A549 (cell line): Measurements from ENCODE around the gene XPNPEP1. TPM values are rescaled to one million over a fixed set of nuclear protein-coding genes. Genes with fewer than 3 reads are reported as not detected.

Experiments used
- ATAC-seq, 2 experiments: fragments of 200-7000 bp in 1 of 2; fragments of >200 bp in 1 of 2; cut with Nextera tagmentation in 1 of 2; cut with Tn5 transposase in 1 of 2; 3 replicates each; pipeline versions ENCODE4 v1.8.0 to v1.9.1; 2018 to 2020; ENCODE audit warnings: mild to moderate bottlenecking in 1 of 2, moderate library complexity in 1 of 2
- CTCF ChIA-PET: fragments of 300-600 bp; sonication (Branson Sonifier 250); formaldehyde crosslinking; extraction: SDS; loops from one replicate; lab custom pipeline; 2021; ENCODE audit warnings: antibody characterized with exemption, inconsistent platforms; lab: Yijun Ruan, JAX
- POLR2A ChIA-PET: fragments of 350-600 bp; formaldehyde crosslinking; extraction: SDS; loops from one replicate; lab custom pipeline; 2021; ENCODE audit warnings: antibody characterized with exemption, inconsistent platforms; lab: Yijun Ruan, JAX
- DNase-seq, 2 experiments: peaks; one replicate each; pipeline versions ENCODE4 v3.0.0 to v3.0.0-alpha.2; 2011 to 2016; ENCODE audit warnings: low read depth in 1 of 2, low spot score in 1 of 2
- FAIRE-seq: peaks from 2 replicates; lab custom pipeline; 2011; peaks lifted over from hg19 to GRCh38; lab: Jason Lieb, UNC
- H3K27ac ChIP-seq, 2 experiments: fragments of >200 bp; sonication (Bioruptor Twin); formaldehyde crosslinking; 3 replicates each; pipeline ENCODE4 v1.5.1; 2016 to 2017
- H3K4me1 ChIP-seq: fragments of >200 bp; sonication (Bioruptor Twin); formaldehyde crosslinking; 3 replicates; pipeline ENCODE4 v1.6.1; 2016
- H3K4me2 ChIP-seq: fragments of >200 bp; sonication (Bioruptor Twin); formaldehyde crosslinking; 3 replicates; pipeline ENCODE4 v1.6.1; 2016
- H3K4me3 ChIP-seq: fragments of >200 bp; sonication (Bioruptor Twin); formaldehyde crosslinking; 3 replicates; pipeline ENCODE4 v1.5.1; 2016
- H3K9me3 ChIP-seq: fragments of >200 bp; sonication (Bioruptor Twin); formaldehyde crosslinking; 3 replicates; pipeline ENCODE4 v1.6.1; 2016
- ATOH8 ChIP-seq: fragments of 250-450 bp; sonication (Bioruptor Pico); IDR thresholded peaks from 2 replicates; pipeline ENCODE4 v1.5.0; 2020; ENCODE audit warnings: low read depth, mild to moderate bottlenecking, moderate library complexity
- BHLHE40 ChIP-seq: IDR thresholded peaks from 2 replicates; pipeline ENCODE4 v1.6.1; 2012; ENCODE audit warnings: low read depth, low read length, inconsistent platforms
- CBX8 ChIP-seq: fragments of 200-600 bp; sonication (generic); IDR thresholded peaks from 2 replicates; pipeline ENCODE4 v1.6.1; 2016
- CEBPB ChIP-seq, 2 experiments: fragments of >200 bp in 1 of 2; sonication (Bioruptor Twin) in 1 of 2; formaldehyde crosslinking in 1 of 2; IDR thresholded peaks; 2 replicates each; pipeline ENCODE4 v1.6.1; 2012 to 2016
- CHD2 ChIP-seq: fragments of 150-350 bp; IDR thresholded peaks from 2 replicates; pipeline ENCODE4 v1.6.1; 2014; ENCODE audit warnings: low read length; ENCODE audit not compliant: partially characterized antibody
- EHF ChIP-seq: fragments of 250-450 bp; sonication (Bioruptor Pico); IDR thresholded peaks from 2 replicates; pipeline ENCODE4 v1.5.0; 2020; ENCODE audit warnings: mild to moderate bottlenecking
- EHMT2 ChIP-seq: fragments of 200-600 bp; sonication (generic); IDR thresholded peaks from 2 replicates; pipeline ENCODE4 v1.6.1; 2016; ENCODE audit warnings: antibody characterized with exemption, low read depth, mild to moderate bottlenecking, moderate library complexity
- EP300 ChIP-seq, 2 experiments: fragments of >200 bp; sonication (Bioruptor Twin); formaldehyde crosslinking; IDR thresholded peaks; 2 replicates in 1 of 2; 3 replicates in 1 of 2; pipeline ENCODE4 v1.6.1; 2016 to 2017
- ESRRA ChIP-seq: fragments of 150-350 bp; IDR thresholded peaks from 2 replicates; pipeline ENCODE4 v1.6.1; 2014; ENCODE audit warnings: mild to moderate bottlenecking, low read length, borderline replicate concordance
- FOSB ChIP-seq: fragments of 250-450 bp; sonication (Bioruptor Pico); IDR thresholded peaks from 2 replicates; pipeline ENCODE4 v1.5.0; 2020; ENCODE audit warnings: mild to moderate bottlenecking, moderate library complexity
- FOSL2 ChIP-seq, 2 experiments: fragments of 450-650 bp in 1 of 2; fragments of >200 bp in 1 of 2; sonication (Bioruptor Twin) in 1 of 2; formaldehyde crosslinking; IDR thresholded peaks; 2 replicates each; pipeline versions ENCODE4 v1.5.0 to v1.6.1; 2016 to 2020; ENCODE audit warnings: mild to moderate bottlenecking in 1 of 2, moderate library complexity in 1 of 2
- FOXS1 ChIP-seq: fragments of 250-450 bp; sonication (Bioruptor Pico); IDR thresholded peaks from 2 replicates; pipeline ENCODE4 v1.5.0; 2020; ENCODE audit warnings: mild to moderate bottlenecking, moderate library complexity
- HDAC2 ChIP-seq: fragments of 200-600 bp; sonication (generic); IDR thresholded peaks from 2 replicates; pipeline ENCODE4 v1.6.1; 2016
- HEYL ChIP-seq: fragments of 250-450 bp; sonication (Bioruptor Pico); IDR thresholded peaks from 2 replicates; pipeline ENCODE4 v1.8.0; 2021; ENCODE audit warnings: mild to moderate bottlenecking, moderate library complexity
- HOXB13 ChIP-seq: fragments of 250-450 bp; sonication (Bioruptor Pico); IDR thresholded peaks from 2 replicates; pipeline ENCODE4 v1.5.0; 2020; ENCODE audit warnings: low read depth, mild to moderate bottlenecking, moderate library complexity
- KDM1A ChIP-seq: fragments of 200-600 bp; sonication (generic); IDR thresholded peaks from 2 replicates; pipeline ENCODE4 v1.6.1; 2016; ENCODE audit warnings: low read depth, mild to moderate bottlenecking
- KDM5A ChIP-seq: fragments of 200-600 bp; sonication (generic); IDR thresholded peaks from 2 replicates; pipeline ENCODE4 v1.6.1; 2016; ENCODE audit warnings: antibody characterized with exemption, mild to moderate bottlenecking
- MAFK ChIP-seq: fragments of 450-650 bp; IDR thresholded peaks from 2 replicates; pipeline ENCODE4 v1.6.1; 2014; ENCODE audit not compliant: partially characterized antibody
- MAZ ChIP-seq: fragments of 150-350 bp; IDR thresholded peaks from 2 replicates; pipeline ENCODE4 v1.6.1; 2014; ENCODE audit warnings: antibody characterized with exemption, low read depth, low read length, borderline replicate concordance
- NFE2L2 ChIP-seq: fragments of 150-350 bp; conservative IDR thresholded peaks from 2 replicates; pipeline ENCODE4 v1.6.1; 2014; ENCODE audit warnings: low read length
- PHF8 ChIP-seq: fragments of 200-600 bp; sonication (generic); IDR thresholded peaks from 2 replicates; pipeline ENCODE4 v1.6.1; 2016; ENCODE audit warnings: low read depth, mild to moderate bottlenecking, antibody characterized with exemption, moderate library complexity, borderline replicate concordance
- RCOR1 ChIP-seq: fragments of 150-350 bp; IDR thresholded peaks from 2 replicates; pipeline ENCODE4 v1.6.1; 2014; ENCODE audit warnings: antibody characterized with exemption, low read length, low read depth
- RFX5 ChIP-seq: fragments of 450-650 bp; IDR thresholded peaks from 2 replicates; pipeline ENCODE4 v1.7.1; 2014; ENCODE audit warnings: antibody characterized with exemption, mild to moderate bottlenecking, moderate library complexity
- RNF2 ChIP-seq: fragments of 200-600 bp; sonication (generic); IDR thresholded peaks from 2 replicates; pipeline ENCODE4 v1.6.1; 2016; ENCODE audit warnings: low read depth, mild to moderate bottlenecking, antibody characterized with exemption, moderate library complexity, borderline replicate concordance
- SREBF2 ChIP-seq: fragments of 450-650 bp; IDR thresholded peaks from 2 replicates; pipeline ENCODE4 v1.6.1; 2014; ENCODE audit warnings: mild to moderate bottlenecking, moderate library complexity
- ZC3H11A ChIP-seq: fragments of 450-650 bp; IDR thresholded peaks from 2 replicates; pipeline ENCODE4 v1.6.1; 2014; ENCODE audit warnings: antibody characterized with exemption, mild to moderate bottlenecking
- WGBS: methylation state at CpG from one replicate; pipeline ENCODE4 v1.1.6; 2017; ENCODE audit errors: missing lambda C conversion rate; 5-methylcytosine and 5-hydroxymethylcytosine counted together
- polyA plus RNA-seq, 4 experiments: library from polyadenylated mRNA; depleted of rRNA in 3 of 4; stranded (reverse); fragments of >200 nt; fragmentation: RNase III in 1 of 4; extraction: RNeasy Plus Mini Kit Qiagen cat#74134 plus additional on column Dnase treatment in 1 of 4; gene quantifications; 2 replicates in 3 of 4; 3 replicates in 1 of 4; pipeline ENCODE4 v1.2.3, GENCODE V29; 2011 to 2017
- TF ChIP-seq, protein P1 (sequence below): fragments of >200 bp; sonication (Bioruptor Twin); formaldehyde crosslinking; IDR thresholded peaks from 2 replicates; pipeline ENCODE4 v1.6.1; 2016
- TF ChIP-seq, protein P2 (sequence below): fragments of 200-600 bp; sonication (generic); IDR thresholded peaks from 2 replicates; pipeline ENCODE4 v1.6.1; 2016; ENCODE audit warnings: antibody characterized with exemption, mild to moderate bottlenecking, moderate library complexity
- TF ChIP-seq, protein P3 (sequence below): fragments of >200 bp; sonication (Bioruptor Twin); formaldehyde crosslinking; IDR thresholded peaks from 3 replicates; pipeline ENCODE4 v1.5.1; 2016
- TF ChIP-seq, protein P4 (sequence below): fragments of 150-350 bp; IDR thresholded peaks from 2 replicates; pipeline ENCODE4 v1.6.1; 2014; ENCODE audit warnings: low read depth, mild to moderate bottlenecking, low read length

Gene XPNPEP1
- polyA plus RNA-seq, 2 of the 4 experiments (the other 2 are of a cell fraction), result 32.5 to 53.9 TPM

DNA sequence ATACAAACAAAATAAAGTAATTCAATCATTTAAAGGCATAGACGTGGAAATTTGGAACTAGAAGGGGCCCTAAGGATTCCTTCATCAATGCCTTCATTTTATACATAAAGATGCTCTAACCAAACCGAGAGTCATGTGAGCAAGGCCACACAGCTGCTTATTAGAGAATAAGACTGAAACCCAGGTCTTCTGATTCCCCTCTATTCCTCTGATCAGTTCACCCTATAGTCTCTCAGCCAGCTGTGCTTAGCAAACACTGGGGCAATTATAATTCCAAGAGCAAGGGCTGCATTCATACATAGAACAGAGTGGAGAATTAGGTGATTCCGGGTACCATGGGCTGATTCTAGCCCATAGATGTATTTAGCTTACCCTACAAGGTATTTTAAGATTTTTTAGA, 9.7 kb upstream of the XPNPEP1 start (continued):
- TF ChIP-seq MAZ (no peak), BHLHE40 (no peak), KDM5A (no peak), EHF (CRISPR knock-in tag) (no peak), FOXS1 (CRISPR knock-in tag) (no peak), HDAC2 (no peak)
- TF ChIP-seq, protein P1, sequence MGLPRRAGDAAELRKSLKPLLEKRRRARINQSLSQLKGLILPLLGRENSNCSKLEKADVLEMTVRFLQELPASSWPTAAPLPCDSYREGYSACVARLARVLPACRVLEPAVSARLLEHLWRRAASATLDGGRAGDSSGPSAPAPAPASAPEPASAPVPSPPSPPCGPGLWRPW, result no peak

DNA sequence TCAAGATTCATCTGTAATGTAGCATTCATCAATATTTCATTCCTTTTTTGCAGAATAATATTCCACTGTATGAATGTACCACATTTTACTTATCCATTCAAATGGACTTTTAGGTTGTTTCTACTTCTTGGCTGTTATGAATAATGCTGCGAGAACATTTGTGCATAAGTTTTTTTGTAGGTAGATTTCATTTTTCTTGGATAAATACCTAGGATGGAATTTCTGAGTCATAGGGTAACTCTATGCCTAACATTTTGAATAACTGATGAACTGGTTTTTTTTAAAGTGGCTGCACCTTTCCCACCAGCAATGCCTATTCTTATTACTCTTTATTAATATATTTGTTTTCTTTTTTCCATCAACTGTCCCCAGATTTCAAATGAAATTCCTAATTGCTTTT, 9.1 kb upstream of the XPNPEP1 start:
- POLR2A ChIA-PET, result no interaction called here
- TF ChIP-seq RNF2 (no peak), CEBPB (IDR thresholded peaks at IDR 0.05) (no peak), RCOR1 (no peak), PHF8 (no peak), EHF (CRISPR knock-in tag) (no peak), KDM1A (no peak), FOSL2 (IDR thresholded peaks at IDR 0.05) (no peak), FOSL2 (CRISPR knock-in tag; IDR thresholded peaks at IDR 0.05) (no peak), SREBF2 (no peak), RFX5 (no peak), FOSB (CRISPR knock-in tag) (no peak), HOXB13 (no peak), EHMT2 (no peak)
- TF ChIP-seq, protein P1, result no peak
- TF ChIP-seq, protein P2, sequence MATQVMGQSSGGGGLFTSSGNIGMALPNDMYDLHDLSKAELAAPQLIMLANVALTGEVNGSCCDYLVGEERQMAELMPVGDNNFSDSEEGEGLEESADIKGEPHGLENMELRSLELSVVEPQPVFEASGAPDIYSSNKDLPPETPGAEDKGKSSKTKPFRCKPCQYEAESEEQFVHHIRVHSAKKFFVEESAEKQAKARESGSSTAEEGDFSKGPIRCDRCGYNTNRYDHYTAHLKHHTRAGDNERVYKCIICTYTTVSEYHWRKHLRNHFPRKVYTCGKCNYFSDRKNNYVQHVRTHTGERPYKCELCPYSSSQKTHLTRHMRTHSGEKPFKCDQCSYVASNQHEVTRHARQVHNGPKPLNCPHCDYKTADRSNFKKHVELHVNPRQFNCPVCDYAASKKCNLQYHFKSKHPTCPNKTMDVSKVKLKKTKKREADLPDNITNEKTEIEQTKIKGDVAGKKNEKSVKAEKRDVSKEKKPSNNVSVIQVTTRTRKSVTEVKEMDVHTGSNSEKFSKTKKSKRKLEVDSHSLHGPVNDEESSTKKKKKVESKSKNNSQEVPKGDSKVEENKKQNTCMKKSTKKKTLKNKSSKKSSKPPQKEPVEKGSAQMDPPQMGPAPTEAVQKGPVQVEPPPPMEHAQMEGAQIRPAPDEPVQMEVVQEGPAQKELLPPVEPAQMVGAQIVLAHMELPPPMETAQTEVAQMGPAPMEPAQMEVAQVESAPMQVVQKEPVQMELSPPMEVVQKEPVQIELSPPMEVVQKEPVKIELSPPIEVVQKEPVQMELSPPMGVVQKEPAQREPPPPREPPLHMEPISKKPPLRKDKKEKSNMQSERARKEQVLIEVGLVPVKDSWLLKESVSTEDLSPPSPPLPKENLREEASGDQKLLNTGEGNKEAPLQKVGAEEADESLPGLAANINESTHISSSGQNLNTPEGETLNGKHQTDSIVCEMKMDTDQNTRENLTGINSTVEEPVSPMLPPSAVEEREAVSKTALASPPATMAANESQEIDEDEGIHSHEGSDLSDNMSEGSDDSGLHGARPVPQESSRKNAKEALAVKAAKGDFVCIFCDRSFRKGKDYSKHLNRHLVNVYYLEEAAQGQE, result no peak
- 87% methylated on average over 1 of the region's 1 CpG for whole genome bisulfite sequencing
- FAIRE-seq (no peak), DNase-seq (no peak), ATAC-seq (no peak)
- Histone ChIP-seq H3K4me2 (no peak overlapping the region), H3K4me3 (no peak overlapping the region), H3K27ac (no peak overlapping the region), H3K4me1 (no peaks in the 10 kb centered on the region), H3K9me3 (no peaks in the 10 kb centered on the region)
- CTCF ChIA-PET, result no interaction called here

DNA sequence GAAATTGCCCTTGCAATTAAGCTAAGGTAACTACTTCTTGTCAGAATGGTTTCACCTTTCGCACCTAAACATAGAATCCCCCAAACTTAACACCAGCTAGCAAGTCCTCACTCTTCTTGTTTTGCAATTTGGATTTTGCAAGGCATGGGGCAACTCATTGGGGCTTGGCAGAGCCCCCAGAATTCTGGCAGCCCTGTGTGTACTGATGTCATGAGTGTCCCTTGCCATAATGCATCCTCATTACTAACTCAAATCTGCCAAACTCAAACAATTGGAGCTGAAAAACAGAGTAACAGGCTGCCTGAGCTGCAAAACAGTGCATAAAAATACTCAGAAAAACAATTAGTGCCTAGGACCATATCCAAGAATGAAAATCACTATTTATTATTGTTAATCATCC, 7.9 kb upstream of the XPNPEP1 start:
- no peaks in the 10 kb centered on the region for H3K9me3 ChIP-seq
- no peak for DNase-seq
- no peak overlapping the region for H3K4me3 ChIP-seq
- no peak overlapping the region for H3K27ac ChIP-seq
- no peak for ATAC-seq
- ChIA-PET POLR2A (no interaction called here), CTCF (no interaction called here)
- WGBS, result 95% methylated on average over 1 of the region's 1 CpG
- no peak for FAIRE-seq
- no peak for TF ChIP-seq MAFK
- no peak for TF ChIP-seq CHD2
- no peak for TF ChIP-seq EP300 (IDR thresholded peaks at IDR 0.05)
- TF ChIP-seq ATOH8 (CRISPR knock-in tag), result no peak
- TF ChIP-seq PHF8, result no peak
- no peak for TF ChIP-seq ESRRA
- TF ChIP-seq, protein P3, sequence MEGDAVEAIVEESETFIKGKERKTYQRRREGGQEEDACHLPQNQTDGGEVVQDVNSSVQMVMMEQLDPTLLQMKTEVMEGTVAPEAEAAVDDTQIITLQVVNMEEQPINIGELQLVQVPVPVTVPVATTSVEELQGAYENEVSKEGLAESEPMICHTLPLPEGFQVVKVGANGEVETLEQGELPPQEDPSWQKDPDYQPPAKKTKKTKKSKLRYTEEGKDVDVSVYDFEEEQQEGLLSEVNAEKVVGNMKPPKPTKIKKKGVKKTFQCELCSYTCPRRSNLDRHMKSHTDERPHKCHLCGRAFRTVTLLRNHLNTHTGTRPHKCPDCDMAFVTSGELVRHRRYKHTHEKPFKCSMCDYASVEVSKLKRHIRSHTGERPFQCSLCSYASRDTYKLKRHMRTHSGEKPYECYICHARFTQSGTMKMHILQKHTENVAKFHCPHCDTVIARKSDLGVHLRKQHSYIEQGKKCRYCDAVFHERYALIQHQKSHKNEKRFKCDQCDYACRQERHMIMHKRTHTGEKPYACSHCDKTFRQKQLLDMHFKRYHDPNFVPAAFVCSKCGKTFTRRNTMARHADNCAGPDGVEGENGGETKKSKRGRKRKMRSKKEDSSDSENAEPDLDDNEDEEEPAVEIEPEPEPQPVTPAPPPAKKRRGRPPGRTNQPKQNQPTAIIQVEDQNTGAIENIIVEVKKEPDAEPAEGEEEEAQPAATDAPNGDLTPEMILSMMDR, result no peak
- TF ChIP-seq EHF (CRISPR knock-in tag), result no peak
- TF ChIP-seq HEYL (CRISPR knock-in tag), result no peak
- no peak for TF ChIP-seq EHMT2
- no peak for TF ChIP-seq FOSL2 (IDR thresholded peaks at IDR 0.05)
- TF ChIP-seq FOSL2 (CRISPR knock-in tag; IDR thresholded peaks at IDR 0.05), result no peak
- no peak for TF ChIP-seq HDAC2
- no peak for TF ChIP-seq NFE2L2
- TF ChIP-seq, protein P4, sequence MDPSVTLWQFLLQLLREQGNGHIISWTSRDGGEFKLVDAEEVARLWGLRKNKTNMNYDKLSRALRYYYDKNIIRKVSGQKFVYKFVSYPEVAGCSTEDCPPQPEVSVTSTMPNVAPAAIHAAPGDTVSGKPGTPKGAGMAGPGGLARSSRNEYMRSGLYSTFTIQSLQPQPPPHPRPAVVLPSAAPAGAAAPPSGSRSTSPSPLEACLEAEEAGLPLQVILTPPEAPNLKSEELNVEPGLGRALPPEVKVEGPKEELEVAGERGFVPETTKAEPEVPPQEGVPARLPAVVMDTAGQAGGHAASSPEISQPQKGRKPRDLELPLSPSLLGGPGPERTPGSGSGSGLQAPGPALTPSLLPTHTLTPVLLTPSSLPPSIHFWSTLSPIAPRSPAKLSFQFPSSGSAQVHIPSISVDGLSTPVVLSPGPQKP, result no peak
- TF ChIP-seq CEBPB (IDR thresholded peaks at IDR 0.05), result no peak
- no peak for TF ChIP-seq ZC3H11A
- no peak for TF ChIP-seq CBX8
- TF ChIP-seq, all 56 proteins: peak for 0
- Histone ChIP-seq H3K4me1 (no peaks in the 10 kb centered on the region), H3K4me2 (no peak overlapping the region)
